K562 (cell line): ENCODE results near the gene PCMTD2. TPM values are rescaled to one million over a fixed set of nuclear protein-coding genes. Genes with fewer than 3 reads are reported as not detected.

ENCODE experiments used
- ATAC-seq: fragments of 200-7000 bp; cut with Tn5 transposase; 3 replicates; pipeline ENCODE4 v1.9.1; 2020; ENCODE audit warnings: moderate library complexity
- BruUV-seq: library from RNA; stranded (reverse); fragments of 400-500 nt; replicated peaks from 2 replicates; lab custom pipeline; 2021; lab: Mats Ljungman, UMichigan
- CTCF ChIA-PET: fragments of 300-600 bp; formaldehyde crosslinking; extraction: SDS; loops from one replicate; lab custom pipeline; 2021; ENCODE audit warnings: low intra/inter-chr PET ratio; lab: Yijun Ruan, JAX
- POLR2A ChIA-PET: fragments of 300-600, 350-650 bp; sonication (Branson Sonifier 250); formaldehyde crosslinking; extraction: SDS; loops from one replicate; lab custom pipeline; 2021; ENCODE audit warnings: antibody characterized with exemption, inconsistent platforms; lab: Yijun Ruan, JAX
- DNase-seq, 4 experiments: peaks; one replicate each; pipeline versions ENCODE4 v3.0.0 to v3.0.0-alpha.2; 2011 to 2018; ENCODE audit warnings: low spot score in 3 of 4, mixed read lengths in 3 of 4; ENCODE audit errors: extremely low read depth in 1 of 4
- FAIRE-seq: peaks from 2 replicates; lab custom pipeline; 2011; peaks lifted over from hg19 to GRCh38; lab: Jason Lieb, UNC
- H2AFZ ChIP-seq: 2 replicates; pipeline ENCODE4 v1.6.0; 2011; ENCODE audit warnings: low read depth, low read length, control low read depth, inconsistent platforms
- H3K27ac ChIP-seq: fragments of 200-600 bp; 3 replicates; pipeline ENCODE4 v1.8.0; 2011; ENCODE audit warnings: low read depth, mild to moderate bottlenecking, control low read depth, inconsistent platforms, low read length, moderate library complexity, mixed read lengths; ENCODE audit errors: extremely low read depth
- H3K27me3 ChIP-seq, 2 experiments: fragments of 300-600 bp in 1 of 2; 2 replicates in 1 of 2; 3 replicates in 1 of 2; pipeline versions ENCODE4 v1.6.0 to v1.8.0; 2011; ENCODE audit warnings: inconsistent platforms in 2 of 2, low read length in 2 of 2, mild to moderate bottlenecking in 1 of 2, mixed read lengths in 1 of 2, moderate library complexity in 1 of 2; ENCODE audit not compliant: control insufficient read depth in 2 of 2, insufficient read depth in 2 of 2
- H3K36me3 ChIP-seq: fragments of 300-600 bp; 3 replicates; pipeline ENCODE4 v1.8.0; 2011; ENCODE audit warnings: mild to moderate bottlenecking, low read length, inconsistent platforms; ENCODE audit not compliant: control insufficient read depth, insufficient read depth
- H3K4me1 ChIP-seq, 2 experiments: fragments of 200-600 bp in 1 of 2; replicated peaks in 1 of 2; 2 replicates in 1 of 2; 3 replicates in 1 of 2; pipeline versions ENCODE4 v1.5.1 to v1.8.0; 2011; ENCODE audit warnings: inconsistent platforms in 2 of 2, low read length in 2 of 2, mild to moderate bottlenecking in 1 of 2, mixed read lengths in 1 of 2, moderate library complexity in 1 of 2; ENCODE audit not compliant: control insufficient read depth in 2 of 2, insufficient read depth in 2 of 2
- H3K4me2 ChIP-seq: 2 replicates; pipeline ENCODE4 v1.6.1; 2011; ENCODE audit warnings: low read length, control low read depth, inconsistent platforms, mixed read lengths; ENCODE audit not compliant: insufficient read depth
- H3K4me3 ChIP-seq: fragments of 200-600 bp; sonication (generic), shearing (Covaris generic); 2 replicates; pipeline ENCODE4 v1.5.1; 2016; ENCODE audit warnings: control low read depth, inconsistent platforms
- H3K79me2 ChIP-seq: fragments of 200-600 bp; 3 replicates; pipeline ENCODE4 v1.8.0; 2011; ENCODE audit warnings: low read length, inconsistent platforms; ENCODE audit not compliant: control insufficient read depth, insufficient read depth
- H3K9ac ChIP-seq, 2 experiments: 2 replicates each; pipeline versions ENCODE4 v1.6.0 to v1.6.1; 2011; ENCODE audit warnings: low read depth in 2 of 2, low read length in 2 of 2, control low read depth in 1 of 2, inconsistent platforms in 1 of 2, mild to moderate bottlenecking in 1 of 2, mixed read lengths in 1 of 2; ENCODE audit not compliant: insufficient read depth in 1 of 2
- H3K9me1 ChIP-seq: one replicate; pipeline ENCODE4 v1.6.0; 2011; ENCODE audit warnings: inconsistent platforms, mild to moderate bottlenecking, low read length, moderate library complexity; ENCODE audit not compliant: control insufficient read depth, insufficient read depth
- H3K9me3 ChIP-seq: replicated peaks from 2 replicates; pipeline ENCODE4 v1.5.1; 2011; ENCODE audit warnings: low read depth, low read length, inconsistent platforms; ENCODE audit not compliant: control insufficient read depth, insufficient read depth
- H4K20me1 ChIP-seq: replicated peaks from 2 replicates; pipeline ENCODE4 v1.6.1; 2011; ENCODE audit warnings: low read length, inconsistent platforms, mixed read lengths; ENCODE audit not compliant: control insufficient read depth, insufficient read depth
- IRF9 ChIP-seq: fragments of 450-650 bp; IDR thresholded peaks from 2 replicates; pipeline ENCODE4 v1.6.1; 2016; ENCODE audit warnings: missing biosample characterization, missing genetic modification characterization
- KHSRP ChIP-seq: fragments of 450-650 bp; IDR thresholded peaks from 2 replicates; pipeline ENCODE4 v1.6.1; 2017
- MTA1 ChIP-seq: fragments of 450-650 bp; IDR thresholded peaks from 2 replicates; pipeline ENCODE4 v1.6.1; 2017; ENCODE audit warnings: borderline replicate concordance
- NR1H2 ChIP-seq: sonication (generic); formaldehyde crosslinking; IDR thresholded peaks from 2 replicates; pipeline ENCODE4 v1.4.0; 2020; ENCODE audit warnings: mild to moderate bottlenecking, missing genetic modification reagents
- NUFIP1 ChIP-seq: fragments of 450-650 bp; IDR thresholded peaks from 2 replicates; pipeline ENCODE4 v1.6.1; 2018; ENCODE audit not compliant: partially characterized antibody
- RUNX1 ChIP-seq: sonication (generic); IDR thresholded peaks from 2 replicates; pipeline ENCODE4 v1.6.1; 2016; ENCODE audit warnings: antibody characterized with exemption, low read depth
- SFPQ ChIP-seq: fragments of 200-400 bp; formaldehyde crosslinking; IDR thresholded peaks from 2 replicates; pipeline ENCODE4 v1.6.1; 2017; ENCODE audit warnings: mild to moderate bottlenecking, low read depth, low read length, moderate library complexity
- SRF ChIP-seq, 2 experiments: fragments of 250-450, 450-650 bp in 1 of 2; sonication (Bioruptor Pico) in 1 of 2; sonication (generic) in 1 of 2; formaldehyde crosslinking; IDR thresholded peaks; 2 replicates each; pipeline versions ENCODE4 v1.5.0 to v1.5.1; 2020 to 2022; ENCODE audit warnings: mild to moderate bottlenecking in 1 of 2, missing genetic modification reagents in 1 of 2
- STAG1 ChIP-seq: sonication (generic); formaldehyde crosslinking; IDR thresholded peaks from 2 replicates; pipeline ENCODE4 v1.5.0; 2020; ENCODE audit warnings: missing genetic modification reagents, borderline replicate concordance
- TAL1 ChIP-seq: fragments of 450-650 bp; IDR thresholded peaks from 2 replicates; pipeline ENCODE4 v1.6.1; 2016; ENCODE audit warnings: mild to moderate bottlenecking
- TRIM28 ChIP-seq: fragments of 450-650 bp; IDR thresholded peaks from 2 replicates; pipeline ENCODE4 v1.6.1; 2017
- UBTF ChIP-seq, 2 experiments: IDR thresholded peaks; 2 replicates each; pipeline ENCODE4 v1.6.1; 2012; ENCODE audit warnings: improper control_type of control experiment in 2 of 2, low read depth in 2 of 2, low read length in 2 of 2, borderline replicate concordance in 1 of 2
- ZNF316 ChIP-seq: fragments of 450-650 bp; IDR thresholded peaks from 2 replicates; pipeline ENCODE4 v1.6.1; 2016
- WGBS: fragments of 100-300 bp; shearing (Covaris generic); methylation state at CpG from one replicate; pipeline ENCODE4 v1.1.6; 2016; ENCODE audit warnings: low coverage, mixed read lengths; ENCODE audit not compliant: insufficient coverage; ENCODE audit errors: missing lambda C conversion rate; 5-methylcytosine and 5-hydroxymethylcytosine counted together
- in situ Hi-C: fragments of 300-500 bp; cut with MboI; formaldehyde crosslinking; loops from 4 replicates; pipeline ENCODE4 v1.15.0; 2018; ENCODE audit warnings: inconsistent platforms, mixed read lengths
- intact Hi-C: fragments of 100-400 bp; cut with micrococcal nuclease; formaldehyde crosslinking; loops from 2 replicates; pipeline ENCODE4 v1.14.2; 2022
- polyA plus RNA-seq, 8 experiments: library from polyadenylated mRNA; depleted of rRNA in 4 of 8; stranded (reverse) in 5 of 8; unstranded in 3 of 8; fragments of >200 nt; fragmentation: Nextera tagmentation in 2 of 8; fragmentation: Illumina TruSeq in 1 of 8; extraction: Ambion mirVana in 2 of 8; extraction: Trizol in 1 of 8; gene quantifications; 2 replicates each; pipeline versions ENCODE4 v1.2.1 to v1.2.3, GENCODE V29; 2011 to 2014; ENCODE audit warnings: inconsistent platforms in 1 of 8, missing spikeins in 1 of 8
- total RNA-seq, 7 experiments: library from RNA; depleted of rRNA in 6 of 7; stranded (reverse); fragments of >200 nt in 6 of 7; fragmentation: Illumina TruSeq in 2 of 7; extraction: Trizol in 2 of 7; gene quantifications; 2 replicates each; pipeline versions ENCODE4 v1.2.1 to v1.2.3, GENCODE V29; 2011 to 2021; ENCODE audit warnings: low replicate concordance in 1 of 7
- TF ChIP-seq, protein P1 (sequence below): fragments of 450-650 bp; IDR thresholded peaks from one replicate; pipeline ENCODE4 v1.6.1; 2018; ENCODE audit warnings: mild to moderate bottlenecking, moderate library complexity; ENCODE audit not compliant: partially characterized antibody
- TF ChIP-seq, protein P2 (sequence below): sonication (generic); formaldehyde crosslinking; IDR thresholded peaks from 2 replicates; pipeline ENCODE4 v1.8.0; 2022; ENCODE audit warnings: mild to moderate bottlenecking, missing genetic modification reagents

The PCMTD2 gene
- total and polyA plus RNA-seq, 9 of the 15 experiments (the other 6 are each of a cell fraction or from before 2014, with no cell fraction given), result 11.3 to 49.3 (median 28.4) TPM

DNA sequence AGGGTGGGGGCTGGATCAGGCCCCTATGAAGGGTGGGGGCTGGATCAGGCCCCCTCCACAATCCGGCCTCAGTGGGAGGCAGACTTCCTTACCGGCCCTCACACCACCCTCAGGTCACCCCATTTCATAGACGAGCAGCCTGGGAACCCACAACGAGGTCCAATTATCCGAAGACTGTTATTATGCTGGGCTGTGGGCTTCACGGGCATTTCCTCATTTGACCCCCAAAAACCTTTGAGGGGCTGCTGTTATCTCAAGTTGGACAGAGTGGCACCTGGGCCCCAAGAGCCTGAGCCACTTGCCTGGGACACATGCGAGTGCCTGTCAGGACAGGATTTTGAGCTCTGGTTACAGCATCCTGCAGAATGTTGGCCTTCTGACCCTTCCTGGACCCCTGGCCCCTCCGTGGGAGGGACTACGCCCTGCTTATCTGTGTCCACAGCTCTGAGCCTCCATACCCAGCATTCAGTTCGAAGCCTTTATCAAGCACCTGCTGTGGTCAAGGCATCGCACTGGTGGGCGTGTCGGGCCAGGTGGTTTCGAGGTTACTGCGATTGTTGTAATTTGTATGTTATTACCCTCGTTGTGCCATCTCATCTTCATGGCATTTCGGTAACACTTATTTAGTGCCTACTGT, 34.5 kb upstream of the PCMTD2 start:
- peak; percentile 98 for FAIRE-seq
- intact Hi-C loops, result no loop called here
- ChIA-PET CTCF (no interaction called here), POLR2A (interaction anchor here (0.7 to 0.9 kb wide), 2 partner anchors 8 to 228 kb away, joined by 3 to 4 read pairs; no protein-coding TSS in a partner anchor)
- no peaks in the 10 kb centered on the region for H3K36me3 ChIP-seq
- peaks cover 0 to 20% of the 10 kb centered on the region in 2 experiments; a peak in 1 of 5 replicates for H3K27me3 ChIP-seq
- DNase-seq, result peak; percentile 90 to 96 (median 92)
- no peaks in the 10 kb centered on the region for H3K9me3 ChIP-seq
- peaks cover 54 to 77% of the 10 kb centered on the region in 2 experiments; a peak in 4 of 5 replicates for H3K4me1 ChIP-seq
- no peaks in the 10 kb centered on the region for H3K79me2 ChIP-seq
- H3K9me1 ChIP-seq, result peaks cover 3% of the 10 kb centered on the region
- H2AFZ ChIP-seq, result no peak overlapping the region
- no peak overlapping the region; the same call in 1 of the 3 replicates for H3K27ac ChIP-seq
- H3K4me3 ChIP-seq, result no peak overlapping the region
- H3K4me2 ChIP-seq, result peak overlapping the region; percentile 70
- no TSS peak for BruUV-seq
- ATAC-seq, result peak; percentile 83
- H4K20me1 ChIP-seq, result no peaks in the 10 kb centered on the region
- 2% methylated on average over 15 of the region's 17 CpGs for WGBS
- in situ Hi-C loops, result no loop called here
- no peak overlapping the region for H3K9ac ChIP-seq
- TF ChIP-seq NR1H2 (CRISPR knock-in tag), result no peak
- peak; percentile 93 for TF ChIP-seq RUNX1
- no peak for TF ChIP-seq ZNF316
- peak; percentile 72 for TF ChIP-seq MTA1
- peak; percentile 56; the same call in 1 of the 2 replicates for TF ChIP-seq KHSRP
- no peak for TF ChIP-seq STAG1 (CRISPR knock-in tag)
- TF ChIP-seq UBTF (IDR thresholded peaks at IDR 0.05; ENCODE audit: borderline replicate concordance in 1 of 2, low read depth in 2 of 2, low read length in 2 of 2), result no peak
- TF ChIP-seq, protein P1, sequence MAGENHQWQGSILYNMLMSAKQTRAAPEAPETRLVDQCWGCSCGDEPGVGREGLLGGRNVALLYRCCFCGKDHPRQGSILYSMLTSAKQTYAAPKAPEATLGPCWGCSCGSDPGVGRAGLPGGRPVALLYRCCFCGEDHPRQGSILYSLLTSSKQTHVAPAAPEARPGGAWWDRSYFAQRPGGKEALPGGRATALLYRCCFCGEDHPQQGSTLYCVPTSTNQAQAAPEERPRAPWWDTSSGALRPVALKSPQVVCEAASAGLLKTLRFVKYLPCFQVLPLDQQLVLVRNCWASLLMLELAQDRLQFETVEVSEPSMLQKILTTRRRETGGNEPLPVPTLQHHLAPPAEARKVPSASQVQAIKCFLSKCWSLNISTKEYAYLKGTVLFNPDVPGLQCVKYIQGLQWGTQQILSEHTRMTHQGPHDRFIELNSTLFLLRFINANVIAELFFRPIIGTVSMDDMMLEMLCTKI, result no peak
- TF ChIP-seq IRF9 (tag), result peak; percentile 68
- no peak for TF ChIP-seq SRF (CRISPR knock-in tag; IDR thresholded peaks at IDR 0.05)
- no peak for TF ChIP-seq TRIM28
- TF ChIP-seq NUFIP1, result no peak
- TF ChIP-seq TAL1, result peak; percentile 98
- TF ChIP-seq SFPQ, result no peak
- TF ChIP-seq, protein P2, sequence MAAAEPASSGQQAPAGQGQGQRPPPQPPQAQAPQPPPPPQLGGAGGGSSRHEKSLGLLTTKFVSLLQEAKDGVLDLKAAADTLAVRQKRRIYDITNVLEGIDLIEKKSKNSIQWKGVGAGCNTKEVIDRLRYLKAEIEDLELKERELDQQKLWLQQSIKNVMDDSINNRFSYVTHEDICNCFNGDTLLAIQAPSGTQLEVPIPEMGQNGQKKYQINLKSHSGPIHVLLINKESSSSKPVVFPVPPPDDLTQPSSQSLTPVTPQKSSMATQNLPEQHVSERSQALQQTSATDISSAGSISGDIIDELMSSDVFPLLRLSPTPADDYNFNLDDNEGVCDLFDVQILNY (CRISPR knock-in tag), result no peak
